ENCODE measurements around the gene PRSS38.

- TF ChIP-seq EZH2 (IDR thresholded peaks at IDR 0.05; ENCODE audit: low read length, missing control alignments) (no peak), CTCF (conservative IDR thresholded peaks at IDR 0.05 in 1 of 2, IDR thresholded peaks at IDR 0.05 in 1 of 2; ENCODE audit: low read depth in 1 of 2, low read length in 2 of 2) (no peak)
Measured at GRCh38 chr1:227889047-227889862, 73.8 kb downstream of the PRSS38 start.

Data from fibroblast of lung (primary cell).